HepG2 (cell line): ENCODE measurements around the gene ZFP64. TPM values are rescaled to one million over a fixed set of nuclear protein-coding genes. Genes with fewer than 3 reads are reported as not detected.

Experiments used
- ATAC-seq: fragments of 200-7000 bp; cut with Tn5 transposase; 3 replicates; pipeline ENCODE4 v1.9.1; 2020; ENCODE audit warnings: mild to moderate bottlenecking, moderate library complexity
- BruUV-seq: library from RNA; stranded (reverse); fragments of 400-500 nt; replicated peaks from 2 replicates; lab custom pipeline; 2021; lab: Mats Ljungman, UMichigan
- CTCF ChIA-PET: fragments of 300-600 bp; formaldehyde crosslinking; extraction: SDS; loops from one replicate; lab custom pipeline; 2021; ENCODE audit warnings: low total read pairs, inconsistent platforms, low intra/inter-chr PET ratio; lab: Yijun Ruan, JAX
- POLR2A ChIA-PET: fragments of 350-600 bp; sonication (Branson Sonifier 250); formaldehyde crosslinking; loops from one replicate; lab custom pipeline; 2020; ENCODE audit warnings: antibody characterized with exemption, inconsistent platforms; lab: Yijun Ruan, JAX
- DNase-seq: peaks from one replicate; pipeline ENCODE4 v3.0.0-alpha.2; 2015; ENCODE audit warnings: low spot score
- FAIRE-seq: peaks from 3 replicates; lab custom pipeline; 2011; peaks lifted over from hg19 to GRCh38; lab: Jason Lieb, UNC
- H2AFZ ChIP-seq: one replicate; pipeline ENCODE4 v1.6.1; 2011; ENCODE audit warnings: low read length, inconsistent platforms
- H3K27ac ChIP-seq: fragments of 300-600 bp; 3 replicates; pipeline ENCODE4 v1.8.0; 2011; ENCODE audit warnings: mixed run types, mild to moderate bottlenecking, mixed read lengths, low read length, inconsistent platforms; ENCODE audit not compliant: insufficient read depth; ENCODE audit errors: extremely low read length
- H3K27me3 ChIP-seq, 2 experiments: fragments of 200-600 bp in 1 of 2; 2 replicates in 1 of 2; 3 replicates in 1 of 2; pipeline versions ENCODE4 v1.6.0 to v1.8.0; 2011; ENCODE audit warnings: low read length in 2 of 2, mild to moderate bottlenecking in 2 of 2, moderate library complexity in 2 of 2, inconsistent platforms in 1 of 2; ENCODE audit not compliant: insufficient read depth in 2 of 2, control insufficient read depth in 1 of 2
- H3K36me3 ChIP-seq, 2 experiments: fragments of 200-600 bp in 1 of 2; replicated peaks in 1 of 2; 2 replicates in 1 of 2; 3 replicates in 1 of 2; pipeline versions ENCODE4 v1.5.1 to v1.8.0; 2011; ENCODE audit warnings: low read length in 2 of 2, inconsistent platforms in 1 of 2; ENCODE audit not compliant: insufficient read depth in 2 of 2, control insufficient read depth in 1 of 2
- H3K4me1 ChIP-seq: 2 replicates; pipeline ENCODE4 v1.5.1; 2012; ENCODE audit warnings: low read length, inconsistent platforms; ENCODE audit not compliant: insufficient read depth
- H3K4me2 ChIP-seq: 2 replicates; pipeline ENCODE4 v1.6.0; 2011; ENCODE audit warnings: low read depth, low read length, inconsistent platforms
- H3K4me3 ChIP-seq, 3 experiments: fragments of 200-600 bp in 1 of 3; sonication (generic), shearing (Covaris generic) in 1 of 3; replicated peaks in 1 of 3; 2 replicates each; pipeline ENCODE4 v1.5.1; 2011 to 2016; ENCODE audit warnings: low read length in 3 of 3, inconsistent platforms in 2 of 3, low read depth in 2 of 3, mild to moderate bottlenecking in 2 of 3, control low read depth in 1 of 3, mixed read lengths in 1 of 3; ENCODE audit not compliant: insufficient read depth in 1 of 3
- H3K79me2 ChIP-seq: one replicate; pipeline ENCODE4 v1.6.1; 2011; ENCODE audit warnings: low read length, inconsistent platforms; ENCODE audit not compliant: insufficient read depth
- H3K9ac ChIP-seq: 2 replicates; pipeline ENCODE4 v1.6.0; 2011; ENCODE audit warnings: mild to moderate bottlenecking, low read depth, low read length, inconsistent platforms; ENCODE audit not compliant: insufficient read depth
- H3K9me3 ChIP-seq: 2 replicates; pipeline ENCODE4 v1.5.1; 2012; ENCODE audit warnings: mild to moderate bottlenecking, low read length
- H4K20me1 ChIP-seq: 2 replicates; pipeline ENCODE4 v1.6.0; 2011; ENCODE audit warnings: inconsistent platforms, mild to moderate bottlenecking, low read length, moderate library complexity; ENCODE audit not compliant: insufficient read depth
- ARID4A ChIP-seq: sonication (generic); formaldehyde crosslinking; IDR thresholded peaks from 2 replicates; pipeline ENCODE4 v1.5.0; 2020; ENCODE audit warnings: mild to moderate bottlenecking, missing genetic modification reagents, borderline replicate concordance
- POGZ ChIP-seq: sonication (generic); formaldehyde crosslinking; IDR thresholded peaks from 2 replicates; pipeline ENCODE4 v1.4.0; 2020; ENCODE audit warnings: mild to moderate bottlenecking, missing genetic modification reagents
- SIX1 ChIP-seq: sonication (generic); formaldehyde crosslinking; IDR thresholded peaks from 2 replicates; pipeline ENCODE4 v1.4.0; 2020; ENCODE audit warnings: missing genetic modification reagents, borderline replicate concordance
- ZBTB26 ChIP-seq: IDR thresholded peaks from 2 replicates; pipeline ENCODE4 v1.6.1; 2016; ENCODE audit warnings: missing compliant biosample characterization, missing genetic modification reagents, borderline replicate concordance
- ZNF10 ChIP-seq: sonication (generic); formaldehyde crosslinking; IDR thresholded peaks from 2 replicates; pipeline ENCODE4 v1.4.0; 2020; ENCODE audit warnings: mild to moderate bottlenecking, low read depth, missing genetic modification reagents, borderline replicate concordance
- ZNF138 ChIP-seq: sonication (generic); formaldehyde crosslinking; IDR thresholded peaks from 2 replicates; pipeline ENCODE4 v1.5.0; 2020; ENCODE audit warnings: mild to moderate bottlenecking, low read depth, missing genetic modification reagents
- ZNF362 ChIP-seq: sonication (generic); formaldehyde crosslinking; IDR thresholded peaks from 2 replicates; pipeline ENCODE4 v1.4.0; 2020; ENCODE audit warnings: missing genetic modification reagents, mild to moderate bottlenecking, borderline replicate concordance
- ZNF564 ChIP-seq: sonication (generic); formaldehyde crosslinking; IDR thresholded peaks from 2 replicates; pipeline ENCODE4 v1.8.1; 2023; ENCODE audit warnings: mild to moderate bottlenecking, missing genetic modification reagents
- ZNF713 ChIP-seq: sonication (generic); formaldehyde crosslinking; IDR thresholded peaks from 2 replicates; pipeline ENCODE4 v1.4.0; 2020; ENCODE audit warnings: mild to moderate bottlenecking, missing genetic modification reagents
- WGBS: methylation state at CpG from one replicate; pipeline ENCODE4 v1.1.6; 2017; ENCODE audit warnings: low lambda C conversion rate; 5-methylcytosine and 5-hydroxymethylcytosine counted together
- in situ Hi-C: cut with HindIII; loops from 2 replicates; pipeline ENCODE4 v1.10.0; 2017; ENCODE audit warnings: low pct_unique_long_range_greater_than_20kb; ENCODE audit not compliant: extremely low pct_ligation_motif_present
- intact Hi-C: fragments of 100-400 bp; cut with micrococcal nuclease; formaldehyde crosslinking; loops from one replicate; pipeline ENCODE4 v1.10.0; 2022; ENCODE audit not compliant: unreplicated experiment
- polyA plus RNA-seq, 8 experiments: library from polyadenylated mRNA; depleted of rRNA in 3 of 8; stranded (reverse) in 7 of 8; unstranded in 1 of 8; fragments of >200 nt; fragmentation: Illumina TruSeq in 4 of 8; extraction: Trizol in 4 of 8; gene quantifications; 2 replicates each; pipeline versions ENCODE4 v1.2.1 to v1.2.3, GENCODE V29; 2011 to 2016; ENCODE audit warnings: low read depth in 4 of 8, missing spikeins in 1 of 8, mixed read lengths in 1 of 8; ENCODE audit not compliant: insufficient read depth in 1 of 8
- total RNA-seq, 5 experiments: library from RNA; depleted of rRNA; stranded (reverse); fragments of >200 nt; fragmentation: Illumina TruSeq; extraction: Trizol; gene quantifications; 2 replicates each; pipeline ENCODE4 v1.2.3, GENCODE V29; 2016; ENCODE audit warnings: low read depth in 1 of 5
- TF ChIP-seq, protein P1 (sequence below): sonication (generic); formaldehyde crosslinking; IDR thresholded peaks from 2 replicates; pipeline ENCODE4 v1.5.0; 2020; ENCODE audit warnings: mild to moderate bottlenecking, missing genetic modification reagents, moderate library complexity

The ZFP64 gene
- total and polyA plus RNA-seq, 2 of the 13 experiments (the other 11 are each of a cell fraction or from before 2014, with no cell fraction given) = 12.0 to 24.3 TPM

- 0 out of 2 replicates have a peak, but pooled peaks have one; percentile 15 for TF ChIP-seq ARID4A (CRISPR knock-in tag)
- peak; percentile 33; the same call in 1 of the 2 replicates for TF ChIP-seq ZNF362
Observed at GRCh38 chr20:52180180-52180840, 11.3 kb downstream of the ZFP64 start (continued).

DNA sequence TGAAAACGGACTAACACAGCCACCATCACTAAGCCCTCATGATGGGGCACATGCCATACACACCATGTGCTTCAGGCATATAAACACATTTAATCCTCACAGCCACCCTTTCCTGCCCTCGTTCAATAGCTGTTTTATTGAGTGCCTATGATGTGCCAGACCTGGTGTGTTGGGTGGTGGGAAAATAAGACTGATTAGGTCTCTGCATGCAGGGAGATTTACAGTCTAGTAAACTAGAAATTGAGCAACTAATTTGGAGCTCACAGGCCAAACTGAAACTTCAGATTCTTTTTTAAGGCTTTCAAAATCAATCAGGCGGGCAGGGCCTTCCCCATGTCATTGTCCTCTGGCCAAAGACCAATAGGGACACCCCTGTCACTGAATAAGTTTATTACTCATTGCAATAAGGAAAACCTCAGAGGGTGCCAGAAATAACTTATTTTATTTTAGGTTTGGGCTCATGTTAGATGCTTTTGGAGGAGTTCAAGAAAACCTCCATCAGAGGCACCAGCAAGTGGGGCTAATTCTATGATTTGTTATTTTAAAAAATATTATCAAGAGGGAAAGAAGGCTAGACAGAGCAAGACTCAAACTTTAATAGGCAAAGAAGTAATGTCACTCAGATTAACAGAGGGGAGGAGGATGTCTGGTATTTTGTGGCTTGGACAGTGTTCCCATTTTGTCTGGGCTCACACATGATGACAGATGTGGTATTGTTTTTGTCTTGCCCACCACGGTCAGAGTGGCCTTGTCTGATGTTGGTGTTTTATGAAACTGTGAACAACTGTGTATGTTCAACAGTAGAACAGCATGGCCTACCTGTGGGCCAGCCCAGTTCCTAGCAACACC is 12.0 kb downstream of the ZFP64 start:
- H3K9me3 ChIP-seq = no peaks in the 10 kb centered on the region
- H3K4me3 ChIP-seq = no peak overlapping the region
- TSS peak; percentile 20 for BruUV-seq
- H2AFZ ChIP-seq = no peak overlapping the region
- ChIA-PET CTCF (no interaction called here), POLR2A (interaction anchor here (2.9 kb wide), 1 partner anchor 11 kb away, joined by 10 read pairs; the partner anchor contains the start of gene ZFP64)
- 78% methylated on average over 4 of the region's 4 CpGs for WGBS
- H3K4me1 ChIP-seq = peaks cover 5% of the 10 kb centered on the region
- no peak for FAIRE-seq
- H3K27me3 ChIP-seq = no peaks in the 10 kb centered on the region
- no peak for DNase-seq
- H4K20me1 ChIP-seq = no peaks in the 10 kb centered on the region
- H3K4me2 ChIP-seq = no peak overlapping the region
- intact Hi-C loops = no loop called here
- no peak overlapping the region for H3K9ac ChIP-seq
- H3K79me2 ChIP-seq = no peaks in the 10 kb centered on the region
- H3K36me3 ChIP-seq = peaks cover 11 to 18% of the 10 kb centered on the region in 2 experiments
- no peak overlapping the region for H3K27ac ChIP-seq
- ATAC-seq = no peak
- in situ Hi-C loops = no loop called here
- TF ChIP-seq ZNF564 (CRISPR knock-in tag) (no peak), ZNF10 (CRISPR knock-in tag) (no peak), SIX1 (CRISPR knock-in tag) (no peak), POGZ (CRISPR knock-in tag) (no peak), ZNF138 (CRISPR knock-in tag) (no peak), ZNF713 (CRISPR knock-in tag) (no peak), ZBTB26 (CRISPR knock-in tag) (no peak)
- TF ChIP-seq, protein P1, sequence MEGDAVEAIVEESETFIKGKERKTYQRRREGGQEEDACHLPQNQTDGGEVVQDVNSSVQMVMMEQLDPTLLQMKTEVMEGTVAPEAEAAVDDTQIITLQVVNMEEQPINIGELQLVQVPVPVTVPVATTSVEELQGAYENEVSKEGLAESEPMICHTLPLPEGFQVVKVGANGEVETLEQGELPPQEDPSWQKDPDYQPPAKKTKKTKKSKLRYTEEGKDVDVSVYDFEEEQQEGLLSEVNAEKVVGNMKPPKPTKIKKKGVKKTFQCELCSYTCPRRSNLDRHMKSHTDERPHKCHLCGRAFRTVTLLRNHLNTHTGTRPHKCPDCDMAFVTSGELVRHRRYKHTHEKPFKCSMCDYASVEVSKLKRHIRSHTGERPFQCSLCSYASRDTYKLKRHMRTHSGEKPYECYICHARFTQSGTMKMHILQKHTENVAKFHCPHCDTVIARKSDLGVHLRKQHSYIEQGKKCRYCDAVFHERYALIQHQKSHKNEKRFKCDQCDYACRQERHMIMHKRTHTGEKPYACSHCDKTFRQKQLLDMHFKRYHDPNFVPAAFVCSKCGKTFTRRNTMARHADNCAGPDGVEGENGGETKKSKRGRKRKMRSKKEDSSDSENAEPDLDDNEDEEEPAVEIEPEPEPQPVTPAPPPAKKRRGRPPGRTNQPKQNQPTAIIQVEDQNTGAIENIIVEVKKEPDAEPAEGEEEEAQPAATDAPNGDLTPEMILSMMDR (CRISPR knock-in tag) = no peak
